HG03097 (cell line): ENCODE measurements around the gene ITPR1.

ENCODE experiments used
- ATAC-seq: cut with Tn5 transposase; IDR thresholded peaks from one replicate; pipeline ENCODE4 v1.9.1; 2021; ENCODE audit not compliant: unreplicated experiment, low FRiP score

The ITPR1 gene

DNA sequence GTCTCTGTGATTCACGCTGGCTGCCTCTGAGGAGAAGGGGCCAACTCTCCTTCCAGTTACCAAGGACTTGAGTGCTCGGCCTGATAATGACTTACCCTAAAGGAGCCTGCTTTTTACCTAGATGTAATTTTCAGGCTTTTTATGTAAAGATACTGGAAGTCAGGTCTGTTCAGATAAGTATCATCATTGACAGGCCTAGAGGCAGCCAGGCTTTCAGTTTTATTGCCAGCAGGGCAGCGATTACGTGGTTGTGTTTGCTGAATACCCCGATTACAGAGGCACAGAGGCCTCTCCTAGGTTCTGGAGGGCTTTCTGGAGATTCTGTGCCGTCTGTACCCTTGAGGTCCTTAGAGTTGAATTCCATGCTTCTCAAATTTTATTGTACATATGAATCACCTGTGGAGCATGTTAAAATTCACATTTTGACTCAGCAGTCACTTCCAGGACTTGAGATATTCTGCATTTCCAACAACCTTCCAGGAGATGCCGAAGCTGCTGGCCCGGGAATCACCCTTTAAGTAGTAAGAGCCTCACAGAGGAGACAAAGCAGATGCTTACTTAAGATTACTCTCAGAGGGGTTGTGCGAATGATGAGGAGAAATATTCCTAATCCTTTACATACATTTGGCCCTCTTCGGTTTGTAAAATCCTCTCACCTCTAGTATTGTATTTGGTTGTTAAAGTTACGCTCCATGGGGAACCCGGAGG is 326.0 kb downstream of the ITPR1 start:
- ATAC-seq = no peak

DNA sequence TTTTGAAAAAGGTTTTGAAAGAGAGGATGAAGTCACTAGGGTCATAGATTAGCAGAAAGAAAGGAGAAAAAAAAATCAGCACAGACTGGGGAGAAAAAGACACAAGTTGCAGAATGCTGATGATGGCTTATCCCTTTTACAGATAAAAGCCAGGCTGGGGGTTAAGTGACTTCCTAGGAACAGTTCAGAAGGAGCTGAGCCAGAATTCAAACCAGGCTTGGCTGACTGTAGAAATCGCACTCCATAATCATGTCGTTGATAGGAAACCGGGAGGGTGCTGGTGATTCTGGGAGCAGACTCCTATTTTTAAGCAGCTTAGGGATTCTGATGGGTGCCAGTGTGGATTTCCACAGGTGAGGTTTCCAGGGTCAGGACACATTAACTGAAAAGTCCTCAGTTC is 326.6 kb downstream of the ITPR1 start:
- ATAC-seq = no peak

DNA sequence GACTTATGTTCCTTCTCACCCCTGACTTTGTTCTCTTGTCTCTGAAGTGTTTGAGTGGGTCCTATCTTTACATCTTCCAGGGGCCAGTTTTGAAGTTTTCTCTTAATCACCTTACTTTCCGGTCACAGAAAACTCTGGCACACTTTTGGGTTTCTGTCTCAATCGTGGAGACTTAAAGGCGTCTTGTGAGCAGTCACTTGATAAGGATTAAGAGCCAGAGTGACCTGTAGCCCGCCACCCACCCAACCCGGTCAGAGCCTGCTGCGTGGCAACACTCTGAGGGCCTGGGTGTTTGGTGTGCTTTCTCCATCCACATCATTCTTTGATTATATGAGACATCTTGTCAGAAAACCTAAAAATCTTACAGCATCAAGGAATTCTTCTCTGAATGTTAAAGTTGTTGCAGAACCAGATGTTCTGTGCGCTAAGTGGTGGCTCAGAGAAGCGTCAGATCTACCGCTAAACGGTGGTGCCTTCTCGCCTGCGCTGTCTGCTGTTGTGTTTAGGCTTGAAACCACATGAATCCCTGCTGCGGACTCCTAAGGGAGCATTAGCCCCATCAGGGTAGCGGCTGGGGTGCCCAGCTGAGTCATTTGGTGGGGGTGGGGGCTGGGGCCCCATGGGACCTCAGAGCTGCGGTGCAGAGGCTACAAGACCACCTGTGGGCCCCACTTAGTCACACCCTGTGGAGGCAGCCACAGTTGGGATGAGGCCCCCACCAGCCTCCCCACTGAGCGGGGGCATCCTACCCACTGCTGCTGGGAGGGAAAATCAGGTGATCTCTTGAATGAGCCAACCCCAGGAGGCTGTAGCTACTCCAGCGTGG is 327.4 kb downstream of the ITPR1 start:
- ATAC-seq = no peak

DNA sequence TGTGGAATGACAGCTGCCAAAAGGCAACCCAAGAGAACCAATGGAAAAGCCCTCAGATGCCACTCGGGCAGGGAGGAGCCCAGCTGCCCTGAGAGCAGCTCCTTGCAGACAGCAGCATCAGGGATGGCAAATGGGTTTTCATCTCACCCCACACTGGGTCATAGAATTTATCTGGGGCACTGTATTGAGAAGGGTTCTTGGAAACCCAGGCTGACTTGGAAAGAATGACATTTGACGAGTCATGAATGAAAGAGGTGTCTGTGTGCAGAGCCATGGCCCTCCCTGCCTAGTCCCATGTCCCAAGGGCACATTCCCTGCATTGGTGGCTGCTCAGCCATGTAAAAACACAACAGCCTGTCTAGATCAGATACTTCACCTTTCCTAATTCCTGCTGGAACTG is 328.2 kb downstream of the ITPR1 start:
- ATAC-seq = no peak

DNA sequence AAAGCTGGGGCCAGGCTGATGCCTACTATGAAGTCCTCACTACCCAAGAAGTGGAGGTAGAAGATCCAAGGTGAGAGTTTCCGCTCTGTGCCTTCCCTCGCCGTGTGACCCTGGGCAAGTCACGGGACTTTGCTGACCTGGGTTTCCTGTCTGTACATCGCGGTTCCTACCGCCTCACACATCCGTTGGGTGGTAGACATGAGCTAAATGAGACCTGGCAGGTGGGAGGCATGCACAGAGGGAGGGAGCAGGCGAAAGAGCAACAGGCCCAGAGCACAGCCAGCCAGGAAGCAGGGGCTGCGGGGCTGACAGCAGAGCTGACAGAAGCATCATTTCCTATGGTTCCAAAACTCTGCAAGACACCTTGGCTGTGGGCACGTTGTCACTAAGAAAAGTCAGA is 328.8 kb downstream of the ITPR1 start:
- ATAC-seq = no peak

DNA sequence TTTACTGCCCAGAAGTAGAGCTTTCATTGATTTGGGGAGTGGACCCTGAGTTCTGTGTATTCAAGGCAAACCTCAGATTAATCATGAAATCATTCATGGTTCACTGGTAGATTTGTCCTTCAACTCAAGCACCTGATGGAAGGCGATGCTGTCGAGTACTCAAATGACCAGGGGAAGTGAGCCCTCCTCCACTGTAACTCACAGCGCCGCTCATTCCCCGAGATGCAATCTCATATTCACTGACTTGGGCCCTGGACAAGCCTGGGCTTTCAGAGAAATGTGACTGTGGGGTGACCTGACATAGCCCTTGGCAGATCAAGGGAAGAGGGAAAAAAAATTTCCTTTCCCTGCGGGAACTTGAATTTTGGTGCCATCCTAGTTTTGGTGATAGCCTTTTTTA is 329.4 kb downstream of the ITPR1 start:
- no peak for ATAC-seq

DNA sequence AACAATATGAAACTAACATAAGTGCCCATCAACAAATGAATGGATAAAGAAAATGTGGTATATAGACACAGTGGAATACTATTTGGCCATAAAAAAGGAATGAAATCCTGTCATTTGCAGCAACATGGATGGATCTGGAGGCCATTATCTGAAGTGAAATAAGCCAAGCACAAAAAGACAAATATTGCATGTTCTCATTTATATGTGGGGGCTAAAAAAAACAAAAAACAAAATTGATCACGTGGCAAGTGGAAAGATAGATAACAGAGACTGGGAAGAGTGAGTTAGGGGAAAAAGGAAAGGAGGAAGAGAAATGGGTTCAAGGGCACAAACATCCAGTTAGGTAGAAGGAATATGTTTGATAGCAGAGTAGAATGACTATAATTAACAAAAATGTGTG is 330.2 kb downstream of the ITPR1 start:
- no peak for ATAC-seq

DNA sequence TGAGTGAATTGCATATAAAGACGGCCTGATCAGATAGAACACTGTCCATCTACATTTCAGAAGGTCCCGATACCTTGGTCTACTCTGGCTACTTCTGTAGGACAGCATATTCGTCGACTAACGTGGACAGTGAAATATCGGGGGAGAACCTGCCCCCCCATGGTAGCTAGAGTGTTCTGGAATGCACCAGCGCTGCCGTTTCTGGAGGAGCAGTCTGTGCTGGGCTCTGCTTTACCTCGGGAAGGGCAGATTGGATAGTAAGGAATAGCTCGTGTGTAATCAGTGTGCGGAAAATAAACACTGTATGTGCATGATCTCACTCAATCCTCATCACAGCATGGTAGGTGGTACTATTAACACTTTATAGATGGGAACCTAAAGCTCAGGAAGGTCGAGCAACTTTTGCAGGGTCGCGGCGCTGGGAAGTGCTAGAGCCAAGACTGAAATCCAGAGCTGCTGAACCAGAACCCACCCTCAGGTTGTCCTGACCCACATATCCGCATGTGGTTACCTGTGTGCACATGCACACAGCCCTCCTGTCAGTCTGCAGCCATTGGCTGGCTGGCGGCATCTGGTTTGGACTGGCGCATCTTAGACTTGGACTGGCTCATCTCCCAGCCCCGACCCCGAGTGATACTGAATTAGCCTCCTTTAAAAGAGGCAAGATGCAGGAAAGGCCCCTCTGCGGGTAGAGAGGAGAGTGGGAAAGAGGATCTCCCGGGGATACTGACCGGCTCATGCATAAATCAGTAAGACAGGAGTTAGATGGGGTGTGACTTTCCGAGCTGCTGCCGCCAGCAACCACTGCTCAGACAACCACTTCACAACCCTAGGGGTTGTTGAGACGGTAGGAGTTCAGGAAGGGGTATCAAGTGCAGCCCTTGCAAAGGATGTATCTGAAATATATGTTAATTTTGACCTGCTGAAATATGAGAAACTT is 331.1 kb downstream of the ITPR1 start:
- no peak for ATAC-seq

DNA sequence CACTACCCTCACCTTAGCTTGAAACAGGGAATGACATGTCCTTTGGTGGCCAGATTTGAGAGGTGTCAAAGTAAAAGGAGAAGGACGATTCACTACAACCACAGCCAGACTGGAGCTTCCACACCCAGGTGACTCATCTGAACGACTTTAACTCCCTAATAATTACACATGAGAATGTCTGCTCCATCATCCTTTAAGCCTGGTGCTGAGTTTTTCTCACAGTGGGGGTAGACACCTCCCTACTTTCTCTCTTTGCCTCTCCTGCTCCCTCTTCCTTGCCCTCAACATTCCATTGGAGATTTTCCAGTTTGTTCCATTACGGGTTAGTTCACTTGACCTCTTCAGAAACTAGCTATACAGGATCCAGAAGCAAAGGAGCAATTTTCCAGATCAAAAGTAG is 331.8 kb downstream of the ITPR1 start:
- ATAC-seq = no peak

DNA sequence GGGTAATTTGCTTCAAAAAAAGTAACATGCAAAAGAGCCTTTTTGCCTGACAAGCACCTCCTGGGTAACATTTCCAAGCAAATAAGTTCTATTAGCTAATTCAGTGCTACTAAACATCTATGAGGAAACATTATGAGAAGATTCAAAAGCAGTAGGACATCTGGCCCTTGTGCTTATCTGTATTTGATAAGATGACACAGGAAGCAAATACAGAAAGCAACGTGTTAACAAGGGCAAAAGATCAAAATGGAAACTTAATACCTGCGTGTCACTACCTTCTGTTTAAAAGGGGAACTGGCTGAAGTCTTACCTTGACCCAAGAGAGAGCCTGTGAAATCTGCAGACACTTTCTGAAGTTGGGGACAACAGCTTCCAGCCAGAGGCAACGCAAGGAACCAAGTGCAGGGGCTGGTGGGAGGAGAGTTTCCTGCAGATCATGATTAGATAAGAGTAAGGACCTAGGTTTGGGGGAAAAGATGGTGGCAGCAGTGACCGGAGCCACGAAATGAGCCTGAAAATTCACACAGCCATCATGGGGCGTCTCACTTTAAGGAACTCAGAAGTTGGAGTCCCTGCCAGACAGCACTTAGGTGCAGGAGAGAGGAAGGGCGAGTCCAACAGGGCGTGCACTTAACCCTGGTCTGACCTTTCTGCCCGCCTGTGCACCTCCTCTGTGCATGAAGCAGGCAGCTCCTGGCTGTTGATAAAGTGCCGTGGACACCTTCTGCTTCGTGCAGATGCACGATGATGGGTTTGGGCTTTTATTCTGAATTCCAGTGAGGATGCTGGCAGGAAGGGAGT is 332.5 kb downstream of the ITPR1 start:
- ATAC-seq = no peak

DNA sequence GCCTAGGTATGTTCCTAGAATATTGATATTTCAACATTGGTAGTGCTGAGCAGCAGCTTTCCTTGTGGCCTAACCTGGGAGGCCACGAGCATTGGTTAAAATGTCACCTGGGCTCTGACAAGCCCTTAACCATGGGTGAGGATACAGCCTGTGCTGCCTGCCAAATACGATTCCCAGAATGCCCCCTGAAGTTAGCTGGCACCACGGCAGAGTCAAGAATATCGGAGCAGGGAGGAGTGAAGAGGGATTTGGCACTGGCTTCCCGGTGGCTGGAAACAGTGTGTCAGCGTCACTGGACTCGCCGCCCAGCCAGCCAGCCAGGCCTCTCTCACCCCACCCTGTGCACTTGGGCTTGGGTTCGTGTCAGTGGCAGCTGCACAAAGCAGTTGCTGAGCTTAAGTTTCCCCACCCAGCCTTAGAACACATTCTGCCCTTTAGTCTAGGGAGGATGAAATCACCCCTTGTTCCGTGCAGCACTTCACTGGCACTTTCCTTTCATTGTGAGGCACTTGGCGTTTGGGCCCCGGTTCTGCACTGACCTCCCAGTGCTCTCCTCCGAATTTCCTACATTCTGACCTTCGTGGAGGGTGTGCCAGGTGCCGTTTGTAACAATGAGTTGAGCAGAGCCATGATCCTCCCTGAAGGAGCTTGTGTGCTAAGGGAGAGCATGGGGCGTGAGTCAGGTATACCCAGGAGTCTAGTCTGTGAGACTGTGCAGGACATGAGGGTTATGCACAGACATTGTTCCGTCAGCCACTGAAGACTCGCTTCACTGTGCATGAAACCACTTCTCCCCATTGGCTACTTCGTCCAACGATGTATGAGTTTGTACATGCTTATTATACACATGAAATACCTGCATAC is 333.3 kb downstream of the ITPR1 start:
- no peak for ATAC-seq

DNA sequence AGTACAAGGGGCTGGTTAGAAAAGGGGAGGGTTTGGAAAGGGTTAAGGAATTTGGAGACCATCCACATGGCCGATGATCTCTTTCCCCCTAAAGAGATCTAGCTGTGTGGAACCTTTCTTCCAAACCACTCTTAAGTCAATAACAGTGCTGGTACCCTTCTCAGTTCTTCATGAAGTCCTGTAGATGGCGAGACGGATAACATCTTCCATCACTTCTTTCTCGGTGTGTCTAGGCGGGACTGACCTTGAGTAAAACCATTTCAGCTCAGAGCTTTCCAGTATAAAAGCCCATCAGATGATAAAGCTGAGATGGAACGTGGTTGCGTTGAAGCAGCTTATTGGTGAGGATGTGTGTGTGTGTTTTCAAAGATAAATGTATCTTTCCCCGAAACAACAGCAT is 334.6 kb downstream of the ITPR1 start:
- ATAC-seq = no peak

DNA sequence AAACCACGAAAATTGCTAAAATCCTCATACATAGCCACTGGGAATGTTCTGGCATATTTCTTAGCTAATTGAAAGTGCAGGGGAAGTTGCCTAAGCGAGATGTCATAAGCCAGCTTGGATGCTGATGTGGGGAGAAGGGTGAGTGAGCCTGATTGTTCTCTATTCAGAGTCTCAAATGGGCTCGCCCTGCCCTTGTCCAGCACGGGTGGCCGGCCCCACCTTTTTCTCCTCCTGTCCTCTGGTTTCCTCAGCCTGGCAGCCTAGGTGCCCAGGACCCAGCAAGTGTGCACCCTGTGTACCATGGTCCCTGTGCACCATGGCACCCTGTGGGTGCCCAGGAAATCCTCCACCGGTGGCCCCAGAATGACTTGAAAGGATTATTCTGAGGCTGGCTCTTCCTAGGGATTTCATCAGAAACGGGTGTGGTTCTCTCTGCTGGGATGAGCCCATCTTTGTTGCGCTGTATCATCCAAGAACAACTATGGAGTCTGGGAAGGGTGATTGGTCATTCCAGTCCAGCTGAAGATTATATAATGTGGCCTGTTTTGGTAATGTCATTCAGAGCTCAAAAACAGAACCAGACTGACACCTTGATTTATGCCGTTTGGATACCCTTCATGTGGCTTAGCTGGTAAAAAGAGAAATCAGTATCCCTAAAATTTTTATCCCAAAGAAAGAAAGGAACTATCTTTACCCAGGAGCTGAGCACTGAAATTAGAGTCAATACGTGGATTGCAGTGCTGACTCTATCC is 335.3 kb downstream of the ITPR1 start:
- ATAC-seq = no peak

DNA sequence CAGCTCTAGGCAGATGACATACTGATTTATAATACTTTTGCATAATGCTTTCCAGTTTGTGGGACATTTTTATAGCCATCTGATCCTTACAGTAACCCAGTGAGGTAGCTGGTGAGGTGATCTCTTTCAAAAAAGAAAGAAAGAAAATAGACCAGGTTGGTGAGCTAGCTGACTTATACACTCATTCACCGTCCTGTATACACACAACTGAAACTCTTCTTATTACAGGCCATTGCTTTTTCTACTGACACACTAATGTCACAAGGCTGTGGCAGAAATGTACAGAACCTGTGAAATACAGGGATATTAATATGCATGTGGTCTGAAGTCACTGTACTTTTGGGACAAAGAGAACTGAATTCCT is 335.9 kb downstream of the ITPR1 start:
- no peak for ATAC-seq

DNA sequence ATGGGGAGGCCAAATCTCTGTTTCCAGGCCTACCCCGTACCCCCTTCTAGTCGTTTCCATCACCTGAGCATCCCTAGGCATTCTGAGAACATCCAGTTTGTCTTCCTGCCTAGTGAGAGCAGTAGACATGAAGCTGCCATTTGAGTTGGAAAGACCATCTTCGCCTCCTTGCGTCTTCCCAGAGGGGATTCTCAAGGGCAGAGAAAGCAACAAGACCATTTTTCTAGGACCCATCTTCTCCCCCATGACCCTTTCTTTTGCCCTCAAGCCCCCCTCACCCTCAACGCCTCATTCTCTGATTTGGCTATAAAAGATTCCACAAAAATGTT is 337.4 kb downstream of the ITPR1 start:
- ATAC-seq = no peak

DNA sequence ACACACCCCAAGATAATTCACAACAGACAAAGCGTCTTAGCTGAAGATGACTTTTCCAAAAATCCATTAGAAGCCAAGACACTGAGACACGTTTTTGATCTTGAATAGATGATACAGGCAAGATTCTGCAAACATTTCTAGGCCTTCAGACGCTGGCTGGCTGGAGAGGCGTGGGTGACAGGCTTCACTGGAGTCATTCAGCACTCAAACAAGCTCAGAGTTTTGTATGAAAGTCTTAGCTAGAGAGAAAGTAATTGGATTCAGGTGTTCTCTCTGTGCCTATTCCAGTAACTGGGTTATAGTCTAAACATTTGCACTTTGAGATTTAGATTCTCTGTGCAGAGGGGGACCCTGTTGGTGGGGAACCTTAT is 338.4 kb downstream of the ITPR1 start:
- peak; percentile 8 for ATAC-seq

DNA sequence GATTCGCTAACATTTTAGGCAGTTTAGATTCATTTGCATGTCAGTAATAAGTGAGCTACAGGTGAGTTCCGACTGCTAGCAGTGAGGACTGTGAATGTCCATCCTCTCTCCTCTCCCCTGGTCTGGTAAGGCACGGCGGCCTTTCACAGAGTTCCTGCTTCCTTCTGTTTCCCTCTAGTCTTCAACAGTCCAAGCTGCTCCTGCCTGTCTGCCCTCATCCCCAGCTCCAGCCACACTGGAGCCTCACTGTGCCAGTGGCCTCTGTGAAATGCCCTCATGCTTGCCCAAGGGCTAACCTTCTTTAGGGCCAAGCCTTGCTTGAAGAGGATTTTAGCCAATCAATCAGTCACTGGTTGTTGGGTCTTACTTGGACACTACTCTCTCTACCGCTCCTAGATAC is 340.3 kb downstream of the ITPR1 start:
- no peak for ATAC-seq

DNA sequence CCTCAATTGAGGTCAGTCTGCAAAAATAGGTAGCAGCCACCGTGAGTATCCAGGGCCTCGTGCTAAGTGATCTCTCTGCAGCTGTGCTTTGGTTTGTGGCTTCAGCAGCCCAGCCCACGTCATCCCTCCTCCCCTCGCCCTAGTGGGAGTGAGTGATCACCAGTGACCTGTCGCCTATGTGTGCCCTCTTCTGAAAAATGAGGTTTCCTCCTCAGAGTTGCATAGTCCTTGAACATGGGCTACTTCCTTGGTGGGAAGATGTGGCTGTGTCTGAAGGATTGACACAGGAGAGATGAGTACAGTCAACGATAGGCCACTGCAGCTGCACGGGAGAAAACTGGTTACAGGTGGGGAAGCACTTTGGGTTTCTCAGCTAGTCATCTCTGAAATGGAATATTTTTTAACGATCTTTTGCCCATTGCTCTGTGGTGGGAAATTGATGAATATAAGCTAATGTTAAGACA is 341.3 kb downstream of the ITPR1 start:
- no peak for ATAC-seq

DNA sequence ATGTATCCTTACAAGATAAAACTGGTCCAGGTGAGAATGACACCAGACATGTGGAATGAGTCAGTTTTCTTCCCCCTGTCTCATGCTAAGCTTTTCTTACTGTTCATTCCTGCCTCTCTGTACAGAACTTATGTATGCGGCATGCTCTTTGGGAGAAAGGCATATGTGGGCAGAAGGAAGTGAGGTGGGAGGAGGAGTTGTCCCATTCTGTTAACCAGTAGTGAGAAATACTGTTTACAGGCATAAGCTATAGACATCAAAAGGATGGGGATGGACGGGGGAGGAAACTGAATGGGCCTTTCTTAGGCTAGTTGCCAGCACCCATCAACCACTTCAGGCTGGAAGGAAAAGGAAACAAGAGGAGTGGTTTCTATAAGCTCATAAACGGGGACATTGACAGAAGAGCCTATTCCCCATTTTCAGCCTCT is 342.5 kb downstream of the ITPR1 start:
- ATAC-seq = no peak
